K562 (cell line): ENCODE measurements around the gene ALDH3B2. TPM values are rescaled to one million over a fixed set of nuclear protein-coding genes. Genes with fewer than 3 reads are reported as not detected.
A peak's percentile ranks its signal among the peaks of the same experiment; 100 is the strongest.

Experiments
- BHLHE40 ChIP-seq: IDR thresholded peaks from 2 replicates; pipeline ENCODE4 v1.6.1; 2011; ENCODE audit warnings: low read length, improper control_type of control experiment
- CBFB ChIP-seq: sonication (generic); formaldehyde crosslinking; IDR thresholded peaks from 2 replicates; pipeline ENCODE4 v1.4.0; 2020; ENCODE audit warnings: mild to moderate bottlenecking, missing genetic modification reagents
- CEBPZ ChIP-seq: fragments of 150-350 bp; IDR thresholded peaks from 2 replicates; pipeline ENCODE4 v1.6.1; 2014; ENCODE audit warnings: low read depth, mild to moderate bottlenecking, low read length, borderline replicate concordance
- FOS ChIP-seq: IDR thresholded peaks from 3 replicates; pipeline ENCODE4 v1.6.1; 2011; ENCODE audit not compliant: insufficient read length; ENCODE audit errors: extremely low read depth
- FOXA3 ChIP-seq, 2 experiments: fragments of 450-650 bp in 1 of 2; sonication (generic) in 1 of 2; formaldehyde crosslinking; IDR thresholded peaks in 1 of 2; conservative IDR thresholded peaks in 1 of 2; 2 replicates each; pipeline versions ENCODE4 v1.4.0 to v1.8.0; 2020 to 2022; ENCODE audit warnings: mild to moderate bottlenecking in 2 of 2, missing genetic modification reagents in 1 of 2
- IRF2 ChIP-seq: sonication (generic); formaldehyde crosslinking; IDR thresholded peaks from 2 replicates; pipeline ENCODE4 v1.8.1; 2022; ENCODE audit warnings: mild to moderate bottlenecking, missing genetic modification reagents
- JUN ChIP-seq, 2 experiments: sonication (generic) in 1 of 2; formaldehyde crosslinking in 1 of 2; IDR thresholded peaks; 2 replicates each; pipeline versions ENCODE4 v1.6.1 to v1.8.0; 2012 to 2022; ENCODE audit warnings: borderline replicate concordance in 2 of 2, mild to moderate bottlenecking in 2 of 2, improper control_type of control experiment in 1 of 2, low read depth in 1 of 2, low read length in 1 of 2, missing genetic modification reagents in 1 of 2
- MCM3 ChIP-seq: fragments of 450-650 bp; IDR thresholded peaks from 2 replicates; pipeline ENCODE4 v1.6.1; 2016
- MYC ChIP-seq, 2 experiments: fragments of 250-450 bp in 1 of 2; sonication (Bioruptor Pico) in 1 of 2; IDR thresholded peaks; 2 replicates each; pipeline versions ENCODE4 v1.5.1 to v1.6.1; 2012 to 2021; ENCODE audit warnings: low read depth in 2 of 2, borderline replicate concordance in 1 of 2, improper control_type of control experiment in 1 of 2, low read length in 1 of 2, mild to moderate bottlenecking in 1 of 2, moderate library complexity in 1 of 2
- NR2C1 ChIP-seq, 2 experiments: fragments of 450-650 bp; IDR thresholded peaks; 2 replicates each; pipeline ENCODE4 v1.6.1; 2017; ENCODE audit warnings: mild to moderate bottlenecking in 2 of 2, antibody characterized with exemption in 1 of 2, inconsistent platforms in 1 of 2, missing compliant biosample characterization in 1 of 2, missing genetic modification characterization in 1 of 2
- NR2C2 ChIP-seq, 2 experiments: fragments of 200-800 bp in 1 of 2; sonication (Bioruptor generic) in 1 of 2; sonication (generic) in 1 of 2; formaldehyde crosslinking in 1 of 2; IDR thresholded peaks; 2 replicates each; pipeline versions ENCODE4 v1.6.1 to v1.8.0; 2016 to 2022; ENCODE audit warnings: mild to moderate bottlenecking in 1 of 2, missing compliant biosample characterization in 1 of 2, missing genetic modification characterization in 1 of 2, missing genetic modification reagents in 1 of 2
- RAD51 ChIP-seq: fragments of 450-650 bp; IDR thresholded peaks from 2 replicates; pipeline ENCODE4 v1.7.1; 2016; ENCODE audit warnings: low read depth, mild to moderate bottlenecking, borderline replicate concordance
- RBM34 ChIP-seq: fragments of 200-400 bp; formaldehyde crosslinking; IDR thresholded peaks from 2 replicates; pipeline ENCODE4 v1.6.1; 2018; ENCODE audit warnings: low read length, borderline replicate concordance; ENCODE audit not compliant: insufficient read depth
- SMARCE1 ChIP-seq: fragments of 450-650 bp; IDR thresholded peaks from 2 replicates; pipeline ENCODE4 v1.7.1; 2016; ENCODE audit warnings: mild to moderate bottlenecking
- SMC3 ChIP-seq: conservative IDR thresholded peaks from 2 replicates; pipeline ENCODE4 v1.6.1; 2011; ENCODE audit warnings: low read depth, low read length, improper control_type of control experiment; ENCODE audit not compliant: insufficient read depth
- THRB ChIP-seq: fragments of 450-650 bp; formaldehyde crosslinking; conservative IDR thresholded peaks from 2 replicates; pipeline ENCODE4 v1.4.0; 2022; ENCODE audit warnings: mild to moderate bottlenecking, missing genetic modification characterization
- ZBTB7A ChIP-seq: IDR thresholded peaks from 2 replicates; pipeline ENCODE4 v1.6.1; 2011; ENCODE audit warnings: low read depth, mild to moderate bottlenecking, low read length, moderate library complexity, borderline replicate concordance; ENCODE audit not compliant: control insufficient read depth
- ZNF282 ChIP-seq: sonication (generic); formaldehyde crosslinking; IDR thresholded peaks from 2 replicates; pipeline ENCODE4 v1.8.1; 2023; ENCODE audit warnings: missing genetic modification reagents
- ZNF511 ChIP-seq: sonication (generic); formaldehyde crosslinking; IDR thresholded peaks from 2 replicates; pipeline ENCODE4 v1.8.0; 2022; ENCODE audit warnings: mild to moderate bottlenecking, missing genetic modification reagents
- polyA plus RNA-seq, 8 experiments: library from polyadenylated mRNA; depleted of rRNA in 4 of 8; stranded (reverse) in 5 of 8; unstranded in 3 of 8; fragments of >200 nt; fragmentation: Nextera tagmentation in 2 of 8; fragmentation: Illumina TruSeq in 1 of 8; extraction: Ambion mirVana in 2 of 8; extraction: Trizol in 1 of 8; gene quantifications; 2 replicates each; pipeline versions ENCODE4 v1.2.1 to v1.2.3, GENCODE V29; 2011 to 2014; ENCODE audit warnings: inconsistent platforms in 1 of 8, missing spikeins in 1 of 8
- total RNA-seq, 7 experiments: library from RNA; depleted of rRNA in 6 of 7; stranded (reverse); fragments of >200 nt in 6 of 7; fragmentation: Illumina TruSeq in 2 of 7; extraction: Trizol in 2 of 7; gene quantifications; 2 replicates each; pipeline versions ENCODE4 v1.2.1 to v1.2.3, GENCODE V29; 2011 to 2021; ENCODE audit warnings: low replicate concordance in 1 of 7

The ALDH3B2 gene
- total and polyA plus RNA-seq, 9 of the 15 experiments (the other 6 are each of a cell fraction or from before 2014, with no cell fraction given) = not detected

- TF ChIP-seq SMC3 = peak; percentile 78
- TF ChIP-seq MCM3 = no peak
- 0 out of 2 replicates have a peak, but pooled peaks have one; percentile 69 for TF ChIP-seq ZNF282 (CRISPR knock-in tag)
- TF ChIP-seq JUN (IDR thresholded peaks at IDR 0.05; ENCODE audit: borderline replicate concordance, low read depth, low read length) = peak; percentile 19; the same call in 1 of the 2 replicates
- no peak for TF ChIP-seq JUN (CRISPR knock-in tag; IDR thresholded peaks at IDR 0.05; ENCODE audit: borderline replicate concordance)
- TF ChIP-seq RAD51 = no peak
- 0 out of 2 replicates have a peak, but pooled peaks have one; percentile 34 for TF ChIP-seq MYC (IDR thresholded peaks at IDR 0.05; ENCODE audit: low read depth, low read length)
- TF ChIP-seq MYC (CRISPR knock-in tag; IDR thresholded peaks at IDR 0.05; ENCODE audit: borderline replicate concordance, low read depth) = no peak
- no peak for TF ChIP-seq FOS
- TF ChIP-seq NR2C1 (IDR thresholded peaks at IDR 0.05) = no peak
- no peak for TF ChIP-seq NR2C1 (tag; IDR thresholded peaks at IDR 0.05)
- TF ChIP-seq ZNF511 = peak; percentile 76; the same call in 1 of the 2 replicates
- 0 out of 2 replicates have a peak, but pooled peaks have one; percentile 40 for TF ChIP-seq NR2C2 (CRISPR knock-in tag; IDR thresholded peaks at IDR 0.05)
- no peak for TF ChIP-seq NR2C2 (tag; IDR thresholded peaks at IDR 0.05)
- peak; percentile 57; the same call in 1 of the 2 replicates for TF ChIP-seq IRF2 (CRISPR knock-in tag)
- TF ChIP-seq BHLHE40 = peak; percentile 95
- 0 out of 4 replicates have a peak, but pooled peaks of 1 of the 2 experiments have one; percentile 41 for TF ChIP-seq FOXA3 (CRISPR knock-in tag; conservative IDR thresholded peaks at IDR 0.05 in 1 of 2, IDR thresholded peaks at IDR 0.05 in 1 of 2)
- TF ChIP-seq CBFB (CRISPR knock-in tag) = peak; percentile 88; the same call in 1 of the 2 replicates
- TF ChIP-seq SMARCE1 = no peak
- TF ChIP-seq THRB = no peak
- TF ChIP-seq CEBPZ = no peak
- no peak for TF ChIP-seq RBM34
- peak; percentile 53; the same call in 1 of the 2 replicates for TF ChIP-seq ZBTB7A
Measured at GRCh38 chr11:67640021-67640757, 34.2 kb downstream of the ALDH3B2 start (continued).
